Upper lobe of left lung (tissue), 6 donors: Measurements from ENCODE around the gene OLFM2. TPM values are rescaled to one million over a fixed set of nuclear protein-coding genes. Genes with fewer than 3 reads are reported as not detected.
A peak's percentile ranks its signal among the peaks of the same experiment; 100 is the strongest.

ENCODE experiments used
- ATAC-seq, 2 donors: fragments of 200-7000 bp; cut with Tn5 transposase; one replicate each; pipeline ENCODE4 v1.9.1; 2022; ENCODE audit warnings: mild to moderate bottlenecking in 2 of 2, moderate library complexity in 2 of 2; ENCODE audit not compliant: low FRiP score in 2 of 2
- DNase-seq, 2 donors: peaks; one replicate each; pipeline ENCODE4 v3.0.0-alpha.2; 2019 to 2020
- H3K27ac ChIP-seq, 4 donors: fragments of 200-600 bp; sonication (generic); one replicate each; pipeline ENCODE4 v1.5.1; 2016 to 2019
- H3K27me3 ChIP-seq, 4 donors: fragments of 200-600 bp; sonication (generic); one replicate each; pipeline ENCODE4 v1.5.1; 2017 to 2019
- H3K36me3 ChIP-seq, 4 donors: fragments of 200-600 bp; sonication (generic); one replicate each; pipeline ENCODE4 v1.5.1; 2016 to 2019
- H3K4me1 ChIP-seq, 4 donors: fragments of 200-600 bp; sonication (generic); one replicate each; pipeline ENCODE4 v1.5.1; 2018 to 2019
- H3K4me3 ChIP-seq, 4 donors: fragments of 200-600 bp; sonication (generic); one replicate each; pipeline ENCODE4 v1.5.1; 2017 to 2019; ENCODE audit warnings: mild to moderate bottlenecking in 2 of 4, moderate library complexity in 1 of 4
- H3K9me3 ChIP-seq, 4 donors: fragments of 200-600 bp; sonication (generic); one replicate each; pipeline ENCODE4 v1.5.1; 2018 to 2019
- CTCF ChIP-seq, 6 experiments: fragments of 450-650 bp in 4 of 6; fragments of 200-600 bp in 2 of 6; sonication (generic) in 2 of 6; IDR thresholded peaks; one replicate each; pipeline ENCODE4 v1.5.1; 2016 to 2019; ENCODE audit warnings: antibody characterized with exemption in 6 of 6
- EP300 ChIP-seq, 4 donors: sonication (generic); formaldehyde crosslinking; IDR thresholded peaks; one replicate each; pipeline ENCODE4 v1.5.1; 2017; ENCODE audit warnings: antibody characterized with exemption in 4 of 4, control low read depth in 2 of 4
- POLR2A ChIP-seq, 4 donors: fragments of 450-650 bp; IDR thresholded peaks; one replicate each; pipeline ENCODE4 v1.5.1; 2016 to 2017; ENCODE audit warnings: antibody characterized with exemption in 4 of 4, mild to moderate bottlenecking in 2 of 4
- POLR2AphosphoS5 ChIP-seq, 2 donors: sonication (generic); formaldehyde crosslinking; IDR thresholded peaks; one replicate each; pipeline ENCODE4 v1.5.1; 2017; ENCODE audit warnings: antibody characterized with exemption in 2 of 2
- WGBS, 2 donors: methylation state at CpG; one replicate each; pipeline ENCODE4 v1.1.5; 2017 to 2018; 5-methylcytosine and 5-hydroxymethylcytosine counted together
- total RNA-seq, 6 donors: library from RNA; depleted of rRNA in 4 of 6; stranded (reverse); fragments of >200 nt in 4 of 6; gene quantifications; one replicate each; pipeline versions ENCODE4 v1.1.0 to v1.2.1, GENCODE V29; 2016 to 2021
- donor health status: DM: no; HTN: no; CAD: no; lungs with moderate emphysema.
- donor health status: DM: no; HTN: yes; CAD: no; lungs with severe emphysema.

Gene OLFM2
- total RNA-seq, 6 donors from 2014 or later = 0.98 to 11.3 (median 4.7) TPM; not detected in 1

GRCh38 chr19:9883231-9883758 lies 53.0 kb downstream of the OLFM2 start:
- Histone ChIP-seq H3K27me3 (no peaks in the 10 kb centered on the region), H3K9me3 (no peaks in the 10 kb centered on the region), H3K4me3 (no peak overlapping the region), H3K36me3 (no peaks in the 10 kb centered on the region), H3K27ac (no peak overlapping the region), H3K4me1 (no peaks in the 10 kb centered on the region)
- ATAC-seq (no peak), DNase-seq (peak in 1 of 2 donors; percentile 46)
- no peak for TF ChIP-seq CTCF (IDR thresholded peaks at IDR 0.05)
- TF ChIP-seq POLR2AphosphoS5 (IDR thresholded peaks at IDR 0.05) = no peak
- TF ChIP-seq EP300 (IDR thresholded peaks at IDR 0.05) = no peak
- no peak for TF ChIP-seq POLR2A (IDR thresholded peaks at IDR 0.05)
- 57% methylated on average over 10 of the region's 10 CpGs; no CpG with 5 or more reads in 1 of the 2 donors for WGBS, 2 donors

GRCh38 chr19:9881720-9882119 lies 54.6 kb downstream of the OLFM2 start:
- Histone ChIP-seq H3K27ac (no peak overlapping the region), H3K9me3 (no peaks in the 10 kb centered on the region), H3K36me3 (no peaks in the 10 kb centered on the region), H3K4me1 (no peaks in the 10 kb centered on the region), H3K27me3 (no peaks in the 10 kb centered on the region), H3K4me3 (no peak overlapping the region)
- 88 to 90% methylated on average over 9 of the region's 9 CpGs for WGBS, 2 donors
- ATAC-seq (no peak), DNase-seq (no peak)
- no peak for TF ChIP-seq POLR2A (IDR thresholded peaks at IDR 0.05)
- TF ChIP-seq POLR2AphosphoS5 (IDR thresholded peaks at IDR 0.05) = no peak
- no peak for TF ChIP-seq EP300 (IDR thresholded peaks at IDR 0.05)

GRCh38 chr19:9878511-9879196 lies 57.7 kb downstream of the OLFM2 start:
- Histone ChIP-seq H3K36me3 (no peaks in the 10 kb centered on the region), H3K27ac (no peak overlapping the region), H3K4me3 (no peak overlapping the region), H3K4me1 (no peaks in the 10 kb centered on the region), H3K9me3 (no peaks in the 10 kb centered on the region), H3K27me3 (no peaks in the 10 kb centered on the region)
- 70 to 71% methylated on average over 11 of the region's 11 CpGs for WGBS, 2 donors
- ATAC-seq (no peak), DNase-seq (no peak)
- no peak for TF ChIP-seq POLR2A (IDR thresholded peaks at IDR 0.05)
- TF ChIP-seq EP300 (IDR thresholded peaks at IDR 0.05) = no peak
- no peak for TF ChIP-seq CTCF (IDR thresholded peaks at IDR 0.05)
- TF ChIP-seq POLR2AphosphoS5 (IDR thresholded peaks at IDR 0.05) = no peak

- H3K4me3 ChIP-seq = no peak overlapping the region
- no peak for DNase-seq
- no peak for ATAC-seq
- no peaks in the 10 kb centered on the region for H3K4me1 ChIP-seq
- no peaks in the 10 kb centered on the region for H3K27me3 ChIP-seq
- TF ChIP-seq POLR2A (IDR thresholded peaks at IDR 0.05) = no peak
- no peak for TF ChIP-seq EP300 (IDR thresholded peaks at IDR 0.05)
- TF ChIP-seq POLR2AphosphoS5 (IDR thresholded peaks at IDR 0.05) = no peak
- no peak for TF ChIP-seq CTCF (IDR thresholded peaks at IDR 0.05)
- 86 to 89% methylated on average over 10 of the region's 10 CpGs for WGBS, 2 donors
- no peak overlapping the region for H3K27ac ChIP-seq
- H3K36me3 ChIP-seq = no peaks in the 10 kb centered on the region
- no peaks in the 10 kb centered on the region for H3K9me3 ChIP-seq
These were observed 58.4 kb downstream of the OLFM2 start for GRCh38 chr19:9877780-9878510.

GRCh38 chr19:9875796-9876195 lies 60.5 kb downstream of the OLFM2 start:
- Histone ChIP-seq H3K27ac (no peak overlapping the region), H3K27me3 (no peaks in the 10 kb centered on the region), H3K4me3 (no peak overlapping the region), H3K4me1 (no peaks in the 10 kb centered on the region), H3K9me3 (no peaks in the 10 kb centered on the region), H3K36me3 (no peaks in the 10 kb centered on the region)
- no peak for TF ChIP-seq EP300 (IDR thresholded peaks at IDR 0.05)
- TF ChIP-seq CTCF (IDR thresholded peaks at IDR 0.05) = no peak
- TF ChIP-seq POLR2A (IDR thresholded peaks at IDR 0.05) = no peak
- no peak for TF ChIP-seq POLR2AphosphoS5 (IDR thresholded peaks at IDR 0.05)
- WGBS, 2 donors = 72 to 79% methylated on average over 5 of the region's 5 CpGs
- no peak for ATAC-seq
- DNase-seq = no peak
